HUES6 (cell line): ENCODE measurements around the gene UNC13C.

ENCODE experiments used
- H3K27ac ChIP-seq: 2 replicates; pipeline ENCODE4 v1.7.0; 2013; ENCODE audit warnings: low read depth, mild to moderate bottlenecking, low read length, inconsistent platforms
- H3K27me3 ChIP-seq: 2 replicates; pipeline ENCODE4 v1.6.1; 2013; ENCODE audit warnings: low read length; ENCODE audit not compliant: control insufficient read depth, insufficient read depth
- H3K36me3 ChIP-seq: 2 replicates; pipeline ENCODE4 v1.6.1; 2013; ENCODE audit warnings: low read length; ENCODE audit not compliant: control insufficient read depth, insufficient read depth
- H3K4me1 ChIP-seq: 2 replicates; pipeline ENCODE4 v1.6.1; 2013; ENCODE audit warnings: low read length; ENCODE audit not compliant: control insufficient read depth, insufficient read depth
- H3K4me3 ChIP-seq: 2 replicates; pipeline ENCODE4 v1.5.1; 2013; ENCODE audit warnings: low read depth, low read length
- H3K9ac ChIP-seq: one replicate; pipeline ENCODE4 v1.6.1; 2013; ENCODE audit warnings: mild to moderate bottlenecking, low read length
- H3K9me3 ChIP-seq: 2 replicates; pipeline ENCODE4 v1.6.1; 2013; ENCODE audit warnings: low read depth, low read length; ENCODE audit not compliant: control insufficient read depth, insufficient read depth

UNC13C gene

GRCh38 chr15:54017959-54018358 lies 39.7 kb downstream of the UNC13C start:
- Histone ChIP-seq H3K27ac (no peak overlapping the region), H3K9me3 (no peaks in the 10 kb centered on the region), H3K36me3 (no peaks in the 10 kb centered on the region), H3K27me3 (no peaks in the 10 kb centered on the region), H3K4me3 (no peak overlapping the region), H3K9ac (no peak overlapping the region), H3K4me1 (no peaks in the 10 kb centered on the region)

GRCh38 chr15:54026258-54026657 lies 48.0 kb downstream of the UNC13C start:
- no peaks in the 10 kb centered on the region for H3K36me3 ChIP-seq
- peaks cover 6% of the 10 kb centered on the region; the same call in 1 of the 2 replicates for H3K4me1 ChIP-seq
- H3K4me3 ChIP-seq, result no peak overlapping the region
- no peaks in the 10 kb centered on the region for H3K9me3 ChIP-seq
- no peaks in the 10 kb centered on the region for H3K27me3 ChIP-seq
- no peak overlapping the region for H3K27ac ChIP-seq
- H3K9ac ChIP-seq, result no peak overlapping the region

GRCh38 chr15:54026891-54027290 lies 48.6 kb downstream of the UNC13C start:
- no peaks in the 10 kb centered on the region for H3K9me3 ChIP-seq
- H3K27ac ChIP-seq, result no peak overlapping the region
- H3K9ac ChIP-seq, result no peak overlapping the region

GRCh38 chr15:54029081-54029480 lies 50.8 kb downstream of the UNC13C start:
- H3K4me1 ChIP-seq, result peaks cover 8% of the 10 kb centered on the region; the same call in 1 of the 2 replicates
- H3K27me3 ChIP-seq, result no peaks in the 10 kb centered on the region
- H3K36me3 ChIP-seq, result no peaks in the 10 kb centered on the region
- H3K4me3 ChIP-seq, result no peak overlapping the region
- H3K9ac ChIP-seq, result no peak overlapping the region
- no peak overlapping the region for H3K27ac ChIP-seq
- no peaks in the 10 kb centered on the region for H3K9me3 ChIP-seq

More at GRCh38 chr15:54026891-54027290, 48.6 kb downstream of the UNC13C start:
- no peaks in the 10 kb centered on the region for H3K27me3 ChIP-seq
- H3K4me3 ChIP-seq, result no peak overlapping the region
- no peaks in the 10 kb centered on the region for H3K36me3 ChIP-seq
- peaks cover 6% of the 10 kb centered on the region; the same call in 1 of the 2 replicates for H3K4me1 ChIP-seq

- no peaks in the 10 kb centered on the region for H3K27me3 ChIP-seq
Measured at GRCh38 chr15:54032066-54032465, 53.8 kb downstream of the UNC13C start.

GRCh38 chr15:54033356-54033860 lies 55.2 kb downstream of the UNC13C start:
- peaks cover 10% of the 10 kb centered on the region; the same call in 1 of the 2 replicates for H3K4me1 ChIP-seq
- no peaks in the 10 kb centered on the region for H3K36me3 ChIP-seq
- H3K4me3 ChIP-seq, result no peak overlapping the region
- no peaks in the 10 kb centered on the region for H3K27me3 ChIP-seq
- H3K9ac ChIP-seq, result no peak overlapping the region
- no peak overlapping the region for H3K27ac ChIP-seq
- H3K9me3 ChIP-seq, result no peaks in the 10 kb centered on the region

More at GRCh38 chr15:54032066-54032465, 53.8 kb downstream of the UNC13C start:
- no peak overlapping the region for H3K9ac ChIP-seq
- no peaks in the 10 kb centered on the region for H3K9me3 ChIP-seq
- peaks cover 10% of the 10 kb centered on the region; the same call in 1 of the 2 replicates for H3K4me1 ChIP-seq
- no peak overlapping the region for H3K27ac ChIP-seq
- no peaks in the 10 kb centered on the region for H3K36me3 ChIP-seq
- no peak overlapping the region for H3K4me3 ChIP-seq

- no peak overlapping the region for H3K9ac ChIP-seq
- H3K4me3 ChIP-seq, result no peak overlapping the region
- peaks cover 10% of the 10 kb centered on the region; the same call in 1 of the 2 replicates for H3K4me1 ChIP-seq
- H3K27ac ChIP-seq, result no peak overlapping the region
- H3K9me3 ChIP-seq, result no peaks in the 10 kb centered on the region
- no peaks in the 10 kb centered on the region for H3K27me3 ChIP-seq
- no peaks in the 10 kb centered on the region for H3K36me3 ChIP-seq
Measured at GRCh38 chr15:54033869-54034458, 55.7 kb downstream of the UNC13C start.

- Histone ChIP-seq H3K4me1 (0 out of 2 replicates have a peak, but pooled peaks cover 4% of the 10 kb centered on the region), H3K9me3 (no peaks in the 10 kb centered on the region), H3K9ac (no peak overlapping the region), H3K27me3 (no peaks in the 10 kb centered on the region), H3K4me3 (no peak overlapping the region), H3K36me3 (no peaks in the 10 kb centered on the region), H3K27ac (no peak overlapping the region)
Measured at GRCh38 chr15:54035616-54036015, 57.4 kb downstream of the UNC13C start.

GRCh38 chr15:54045397-54045796 lies 67.2 kb downstream of the UNC13C start:
- Histone ChIP-seq H3K4me1 (no peaks in the 10 kb centered on the region), H3K27ac (no peak overlapping the region), H3K9ac (no peak overlapping the region), H3K36me3 (no peaks in the 10 kb centered on the region), H3K4me3 (no peak overlapping the region), H3K27me3 (no peaks in the 10 kb centered on the region), H3K9me3 (no peaks in the 10 kb centered on the region)

GRCh38 chr15:54046093-54046492 lies 67.9 kb downstream of the UNC13C start:
- no peaks in the 10 kb centered on the region for H3K27me3 ChIP-seq
- H3K9me3 ChIP-seq, result no peaks in the 10 kb centered on the region
- no peak overlapping the region for H3K4me3 ChIP-seq

GRCh38 chr15:54064365-54064764 lies 86.1 kb downstream of the UNC13C start:
- no peak overlapping the region for H3K27ac ChIP-seq
- H3K36me3 ChIP-seq, result no peaks in the 10 kb centered on the region
- no peaks in the 10 kb centered on the region for H3K4me1 ChIP-seq
- no peak overlapping the region for H3K4me3 ChIP-seq
- no peaks in the 10 kb centered on the region for H3K9me3 ChIP-seq
- no peaks in the 10 kb centered on the region for H3K27me3 ChIP-seq
- H3K9ac ChIP-seq, result no peak overlapping the region

More at GRCh38 chr15:54046093-54046492, 67.9 kb downstream of the UNC13C start:
- Histone ChIP-seq H3K9ac (no peak overlapping the region), H3K27ac (no peak overlapping the region), H3K36me3 (no peaks in the 10 kb centered on the region), H3K4me1 (no peaks in the 10 kb centered on the region)
